KMS-11 (cell line): ENCODE data around the gene HAT1.

Experiments
- H2AFZ ChIP-seq: fragments of 200-600 bp; sonication (generic); 2 replicates; pipeline ENCODE4 v1.6.1; 2016; ENCODE audit warnings: antibody characterized with exemption, mixed run types, low read depth
- H3K27ac ChIP-seq: fragments of 200-600 bp; sonication (generic); 2 replicates; pipeline ENCODE4 v1.6.1; 2016; ENCODE audit warnings: mild to moderate bottlenecking, mixed run types
- H3K27me3 ChIP-seq: fragments of 200-600 bp; sonication (generic); 2 replicates; pipeline ENCODE4 v1.6.1; 2017; ENCODE audit warnings: mild to moderate bottlenecking, low read depth, mixed run types, moderate library complexity; ENCODE audit not compliant: insufficient read depth
- H3K36me3 ChIP-seq: fragments of 200-600 bp; sonication (generic); 2 replicates; pipeline ENCODE4 v1.6.1; 2017; ENCODE audit warnings: mild to moderate bottlenecking, mixed run types; ENCODE audit not compliant: insufficient read depth
- H3K4me1 ChIP-seq: fragments of 200-600 bp; sonication (generic); 2 replicates; pipeline ENCODE4 v1.6.1; 2016; ENCODE audit warnings: mild to moderate bottlenecking, low read depth, mixed run types; ENCODE audit not compliant: poor library complexity, severe bottlenecking
- H3K4me2 ChIP-seq: fragments of 200-600 bp; sonication (generic); 2 replicates; pipeline ENCODE4 v1.7.0; 2016; ENCODE audit warnings: mild to moderate bottlenecking, mixed run types
- H3K4me3 ChIP-seq: fragments of 200-600 bp; sonication (generic); IDR thresholded peaks from 2 replicates; pipeline ENCODE4 v1.6.1; 2017; ENCODE audit warnings: low read depth, low read length, mixed read lengths; ENCODE audit not compliant: insufficient read depth
- H3K79me2 ChIP-seq: fragments of 200-600 bp; sonication (generic); 2 replicates; pipeline ENCODE4 v1.6.1; 2016; ENCODE audit warnings: low read depth, mixed run types; ENCODE audit not compliant: insufficient read depth
- H3K9ac ChIP-seq: fragments of 200-600 bp; sonication (generic); 2 replicates; pipeline ENCODE4 v1.6.1; 2016; ENCODE audit warnings: mild to moderate bottlenecking, mixed run types
- H4K20me1 ChIP-seq: fragments of 200-600 bp; sonication (generic); 2 replicates; pipeline ENCODE4 v1.6.1; 2016; ENCODE audit warnings: mild to moderate bottlenecking, mixed run types; ENCODE audit not compliant: insufficient read depth
- TF ChIP-seq, protein P1 (sequence below): fragments of 200-600 bp; sonication (generic); conservative IDR thresholded peaks from 2 replicates; pipeline ENCODE4 v1.6.1; 2017; ENCODE audit warnings: low read depth, mild to moderate bottlenecking, antibody characterized with exemption, low read length, moderate library complexity, mixed read lengths

The HAT1 gene

DNA sequence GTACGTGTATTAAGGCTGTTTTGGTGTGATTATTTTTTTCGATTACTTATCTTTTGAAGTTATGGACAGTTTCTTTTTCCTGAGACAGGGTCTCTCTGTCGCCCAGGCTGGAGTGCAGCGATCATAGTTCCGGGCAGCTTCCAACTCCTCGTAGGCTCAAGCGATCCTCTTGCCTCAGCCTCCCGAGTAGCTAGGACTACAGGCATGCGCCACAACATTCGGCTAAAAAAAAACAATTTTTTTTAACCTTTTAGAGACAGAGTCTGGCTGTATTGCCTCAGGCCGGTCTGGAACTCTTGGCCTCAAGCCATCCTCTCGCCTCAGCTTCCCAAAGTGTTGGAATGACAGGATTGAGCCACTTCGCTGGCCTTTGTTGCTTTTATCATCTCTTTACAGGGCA lies 945 bp downstream of the HAT1 start:
- Histone ChIP-seq H3K27me3 (no peaks in the 10 kb centered on the region), H3K79me2 (peaks cover 37% of the 10 kb centered on the region), H4K20me1 (no peaks in the 10 kb centered on the region), H2AFZ (peak overlapping the region; percentile 87; the same call in 1 of the 2 replicates), H3K36me3 (no peaks in the 10 kb centered on the region), H3K4me1 (peaks cover 34% of the 10 kb centered on the region), H3K9ac (peak overlapping the region; percentile 88), H3K4me2 (peak overlapping the region; percentile 98), H3K27ac (peak overlapping the region; percentile 78), H3K4me3 (peak overlapping the region; percentile 84)
- TF ChIP-seq, protein P1, sequence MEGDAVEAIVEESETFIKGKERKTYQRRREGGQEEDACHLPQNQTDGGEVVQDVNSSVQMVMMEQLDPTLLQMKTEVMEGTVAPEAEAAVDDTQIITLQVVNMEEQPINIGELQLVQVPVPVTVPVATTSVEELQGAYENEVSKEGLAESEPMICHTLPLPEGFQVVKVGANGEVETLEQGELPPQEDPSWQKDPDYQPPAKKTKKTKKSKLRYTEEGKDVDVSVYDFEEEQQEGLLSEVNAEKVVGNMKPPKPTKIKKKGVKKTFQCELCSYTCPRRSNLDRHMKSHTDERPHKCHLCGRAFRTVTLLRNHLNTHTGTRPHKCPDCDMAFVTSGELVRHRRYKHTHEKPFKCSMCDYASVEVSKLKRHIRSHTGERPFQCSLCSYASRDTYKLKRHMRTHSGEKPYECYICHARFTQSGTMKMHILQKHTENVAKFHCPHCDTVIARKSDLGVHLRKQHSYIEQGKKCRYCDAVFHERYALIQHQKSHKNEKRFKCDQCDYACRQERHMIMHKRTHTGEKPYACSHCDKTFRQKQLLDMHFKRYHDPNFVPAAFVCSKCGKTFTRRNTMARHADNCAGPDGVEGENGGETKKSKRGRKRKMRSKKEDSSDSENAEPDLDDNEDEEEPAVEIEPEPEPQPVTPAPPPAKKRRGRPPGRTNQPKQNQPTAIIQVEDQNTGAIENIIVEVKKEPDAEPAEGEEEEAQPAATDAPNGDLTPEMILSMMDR: no peak

DNA sequence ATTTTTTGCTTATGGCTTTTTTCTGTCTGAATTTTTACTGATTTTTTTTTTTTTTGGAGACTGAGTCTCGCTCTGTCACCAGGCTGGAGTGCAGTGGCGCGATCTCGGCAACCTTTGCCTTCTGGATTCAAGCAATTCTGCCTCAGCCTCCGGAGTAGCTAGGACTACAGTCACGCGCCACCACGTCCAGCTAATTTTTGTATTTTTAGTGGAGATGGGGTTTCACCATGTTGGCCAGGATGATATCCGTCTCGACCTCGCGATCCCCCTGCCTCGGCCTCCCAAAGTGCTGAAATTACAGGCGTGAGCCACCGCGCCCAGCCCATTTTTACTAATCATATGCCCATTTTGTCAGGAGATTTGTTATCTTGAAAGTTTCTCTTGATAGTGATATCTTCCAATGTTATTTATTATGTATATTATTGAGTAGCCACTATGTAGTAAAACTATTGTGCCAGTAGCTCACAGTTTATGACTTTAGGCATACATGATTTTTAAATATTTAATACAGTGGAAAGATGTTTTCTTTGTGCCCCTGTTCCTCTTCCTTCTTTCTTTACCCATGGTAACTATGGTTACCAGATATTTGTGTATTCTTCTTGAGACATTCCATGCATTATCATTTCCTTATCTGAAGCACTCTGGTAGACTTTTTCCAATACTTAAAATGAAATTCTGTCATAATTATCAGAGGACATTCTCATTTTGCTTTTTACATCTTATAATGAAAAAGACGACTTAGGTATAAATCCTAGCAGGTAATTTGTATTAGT lies 2.1 kb downstream of the HAT1 start:
- no peak overlapping the region for H3K27ac ChIP-seq
- no peak overlapping the region for H2AFZ ChIP-seq
- no peak overlapping the region for H3K9ac ChIP-seq
- H3K79me2 ChIP-seq: peaks cover 48% of the 10 kb centered on the region
- no peaks in the 10 kb centered on the region for H4K20me1 ChIP-seq
- TF ChIP-seq, protein P1: no peak
- peak overlapping the region; percentile 98; the same call in 1 of the 2 replicates for H3K4me2 ChIP-seq
- no peaks in the 10 kb centered on the region for H3K36me3 ChIP-seq
- H3K4me3 ChIP-seq: no peak overlapping the region
- peaks cover 34% of the 10 kb centered on the region for H3K4me1 ChIP-seq
- no peaks in the 10 kb centered on the region for H3K27me3 ChIP-seq

DNA sequence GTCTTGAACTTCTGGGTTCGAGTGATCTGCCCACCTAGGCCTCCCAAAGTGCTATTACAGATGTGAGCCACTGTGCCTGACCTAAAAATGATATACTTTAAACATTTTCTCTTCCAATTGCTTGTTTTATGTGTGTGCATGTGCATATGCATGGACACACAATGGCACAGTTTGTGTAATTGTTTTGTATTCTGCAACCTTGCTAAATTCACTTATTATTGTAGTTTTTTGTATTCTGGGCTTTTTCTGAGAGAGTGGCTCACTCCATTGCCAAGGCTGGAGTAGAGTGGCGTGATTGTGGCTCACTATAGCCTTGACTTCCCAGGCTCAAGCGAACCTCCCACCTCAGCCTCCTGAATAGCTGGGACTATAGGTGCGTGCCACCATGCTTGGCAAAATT lies 8.1 kb downstream of the HAT1 start:
- H2AFZ ChIP-seq: no peak overlapping the region
- peaks cover 68% of the 10 kb centered on the region for H3K79me2 ChIP-seq
- H3K4me1 ChIP-seq: peaks cover 4% of the 10 kb centered on the region
- no peaks in the 10 kb centered on the region for H4K20me1 ChIP-seq
- H3K27ac ChIP-seq: no peak overlapping the region
- no peaks in the 10 kb centered on the region for H3K27me3 ChIP-seq
- H3K36me3 ChIP-seq: no peaks in the 10 kb centered on the region; the same call in 1 of the 2 replicates
- no peak overlapping the region for H3K4me3 ChIP-seq
- no peak overlapping the region for H3K9ac ChIP-seq
- H3K4me2 ChIP-seq: no peak overlapping the region
- TF ChIP-seq, protein P1: no peak

DNA sequence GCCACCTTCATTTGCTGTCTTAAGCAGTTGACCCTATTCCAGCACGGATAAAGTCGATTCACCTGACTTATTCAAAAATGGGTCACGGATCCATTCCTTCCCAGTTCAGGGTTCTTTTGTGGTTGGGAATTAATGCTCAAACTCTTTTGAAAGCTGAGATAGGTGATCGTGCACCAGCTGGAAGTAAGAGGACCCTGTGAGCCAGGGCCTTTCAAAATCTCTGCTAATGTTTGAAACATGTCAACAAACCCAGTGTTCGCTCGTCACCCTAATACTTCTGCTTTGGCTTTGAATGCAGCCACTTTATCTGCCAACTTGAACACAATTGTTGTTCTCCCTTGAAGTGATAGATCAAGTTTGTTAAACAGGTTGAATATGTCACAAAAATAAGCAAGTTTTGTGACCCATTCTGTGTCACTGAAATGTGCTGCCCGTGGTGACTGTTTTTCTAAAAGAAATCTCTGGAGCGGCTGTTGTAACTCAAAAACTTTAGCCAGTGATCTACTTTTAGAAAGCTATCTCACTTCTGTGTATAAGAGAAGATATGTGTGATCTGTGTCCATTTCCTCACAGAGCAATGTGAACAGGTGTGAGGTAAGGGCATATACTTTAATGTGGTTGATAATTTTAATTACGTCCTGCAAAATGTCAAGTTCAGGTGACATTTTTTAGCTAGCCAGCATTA lies 16.9 kb downstream of the HAT1 start:
- Histone ChIP-seq H3K27me3 (no peaks in the 10 kb centered on the region), H3K27ac (no peak overlapping the region), H2AFZ (no peak overlapping the region), H3K36me3 (no peaks in the 10 kb centered on the region), H3K4me2 (no peak overlapping the region), H3K9ac (no peak overlapping the region), H3K4me1 (no peaks in the 10 kb centered on the region), H3K79me2 (peaks cover 19% of the 10 kb centered on the region; the same call in 1 of the 2 replicates), H4K20me1 (no peaks in the 10 kb centered on the region), H3K4me3 (no peak overlapping the region)
- TF ChIP-seq, protein P1: no peak
